LNCaP clone FGC (cell line): Measurements from ENCODE around the gene LEFTY2.
"Not testable (repeated sequence)": the region's sequence is repeated elsewhere in the genome, so short reads cannot be mapped to it uniquely, and the experiment has no call there.

Source experiments
- DNase-seq: peaks from one replicate; pipeline ENCODE4 v3.0.0-alpha.2; 2011; ENCODE audit warnings: low read depth
- H3K4me3 ChIP-seq: 2 replicates; pipeline ENCODE4 v1.5.1; 2011; ENCODE audit warnings: mild to moderate bottlenecking, low read depth, low read length, control low read depth
- CTCF ChIP-seq: IDR thresholded peaks from 2 replicates; pipeline ENCODE4 v1.5.1; 2012; ENCODE audit warnings: mild to moderate bottlenecking; ENCODE audit not compliant: control insufficient read depth, insufficient read depth; ENCODE audit errors: extremely low read depth

Gene LEFTY2

GRCh38 chr1:225943582-225943981 lies 2.6 kb upstream of the LEFTY2 start:
- no peak for DNase-seq
- no peak overlapping the region for H3K4me3 ChIP-seq
- no peak for TF ChIP-seq CTCF

GRCh38 chr1:225942574-225942973 lies 1.6 kb upstream of the LEFTY2 start:
- H3K4me3 ChIP-seq, result no peak overlapping the region
- TF ChIP-seq CTCF, result no peak
- no peak for DNase-seq

- DNase-seq, result no peak
- TF ChIP-seq CTCF, result no peak
- no peak overlapping the region for H3K4me3 ChIP-seq
These were observed 862 bp upstream of the LEFTY2 start for GRCh38 chr1:225941942-225942222.

- H3K4me3 ChIP-seq, result no peak overlapping the region
- TF ChIP-seq CTCF, result no peak
- no peak for DNase-seq
These were observed 452 bp downstream of the LEFTY2 start for GRCh38 chr1:225940385-225941151.

- not testable (repeated sequence) for DNase-seq, H3K4me3 ChIP-seq
These were observed 1.1 kb downstream of the LEFTY2 start for GRCh38 chr1:225939939-225940310.

GRCh38 chr1:225939097-225939938 lies 1.7 kb downstream of the LEFTY2 start:
- not testable (repeated sequence) for DNase-seq, H3K4me3 ChIP-seq

GRCh38 chr1:225937048-225937968 lies 3.7 kb downstream of the LEFTY2 start:
- no peak for TF ChIP-seq CTCF
- no peak for DNase-seq
- no peak overlapping the region for H3K4me3 ChIP-seq
